Motor neuron (in vitro differentiated cells): Measurements from ENCODE around the gene STK40. TPM values are rescaled to one million over a fixed set of nuclear protein-coding genes. Genes with fewer than 3 reads are reported as not detected.

Experiments used
- ATAC-seq, 8 experiments: fragments of 200-7000 bp; cut with Tn5 transposase; replicated peaks in 6 of 8; 2 replicates each; pipeline ENCODE4 v1.8.0; 2021; ENCODE audit warnings: mild to moderate bottlenecking in 8 of 8, moderate library complexity in 8 of 8
- H3K27ac ChIP-seq, 2 donors: fragments of 250-450 bp; sonication (Bioruptor Pico); 2 replicates each; pipeline ENCODE4 v1.9.0; 2021; ENCODE audit warnings: antibody characterized with exemption in 2 of 2, mild to moderate bottlenecking in 2 of 2, moderate library complexity in 1 of 2
- H3K4me1 ChIP-seq, 2 donors: fragments of 250-450 bp; sonication (Bioruptor Pico); replicated peaks in 1 of 2; 2 replicates each; pipeline ENCODE4 v1.6.1; 2021; ENCODE audit warnings: antibody characterized with exemption in 2 of 2, mild to moderate bottlenecking in 2 of 2, moderate library complexity in 1 of 2
- H3K4me3 ChIP-seq, 5 donors: fragments of 250-450 bp; sonication (Bioruptor Pico); 2 replicates each; pipeline ENCODE4 v1.9.0; 2021; ENCODE audit warnings: antibody characterized with exemption in 5 of 5, mild to moderate bottlenecking in 5 of 5, moderate library complexity in 4 of 5
- WGBS, 10 experiments: fragments of 450-650 bp; shearing (Covaris generic); methylation state at CpG; one replicate each; pipeline ENCODE4 v1.0.0; 2022; 5-methylcytosine and 5-hydroxymethylcytosine counted together
- in situ Hi-C, 9 experiments: fragments of 400-800 bp; cut with MboI; loops; one replicate each; pipeline ENCODE4 v1.15.0; 2021; ENCODE audit warnings: low sequenced_read_pairs in 9 of 9, low pct_unique_long_range_greater_than_20kb in 2 of 9; ENCODE audit not compliant: unreplicated experiment in 9 of 9
- total RNA-seq, 8 experiments: library from RNA; unstranded; fragments of 300-600 nt; gene quantifications; 2 replicates each; pipeline versions ENCODE4 v1.2.3 to v1.2.4, GENCODE V29; 2022

Gene STK40
- total RNA-seq, 8 experiments from 2014 or later, result 21.2 to 49.9 (median 30.9) TPM

GRCh38 chr1:36306902-36307456 lies 78.7 kb downstream of the STK40 start:
- Histone ChIP-seq H3K27ac (peak overlapping the region in 1 of 2 donors; percentile 59), H3K4me3 (peak overlapping the region; percentile 47 to 75 (median 69)), H3K4me1 (peaks cover 16 to 24% of the 10 kb centered on the region in 2 donors)
- in situ Hi-C loops, result no loop called here
- peak; percentile 74 to 98 (median 96) for ATAC-seq
- WGBS, 10 experiments, result 0 to 1% (median 0%) methylated on average over 2 to 17 of the region's 46 CpGs; no CpG with 5 or more reads in 6 of the 10 experiments

GRCh38 chr1:36306210-36306901 lies 79.4 kb downstream of the STK40 start, which contains the start of gene SH3D21:
SH3D21 (plus strand) TSS chr1:36306368; CDS start chr1:36306421, 53 bp downstream.
- ATAC-seq, result peak; percentile 33 to 65 (median 46)
- in situ Hi-C loops, result no loop called here
- peak within 1 kb of the TSS; percentile 42 to 59 for H3K27ac ChIP-seq
- peaks cover 16 to 24% of the 10 kb centered on the region in 2 donors for H3K4me1 ChIP-seq
- 0 to 24% (median 13%) methylated on average over 4 to 18 of the region's 65 CpGs; no CpG with 5 or more reads in 5 of the 10 experiments for whole genome bisulfite sequencing, 10 experiments
- peak within 1 kb of the TSS; percentile 47 to 75 (median 69) for H3K4me3 ChIP-seq

- ATAC-seq, result peak in 3 of 8 experiments; percentile 53 to 64 (median 63)
- H3K27ac ChIP-seq, result peak overlapping the region in 1 of 2 donors; percentile 59
- in situ Hi-C loops, result no loop called here
- H3K4me3 ChIP-seq, result peak overlapping the region in 4 of 5 donors; percentile 48 to 75 (median 70)
- WGBS, 10 experiments, result 8 to 62% (median 58%) methylated on average over 2 to 5 of the region's 7 CpGs; no CpG with 5 or more reads in 6 of the 10 experiments
- H3K4me1 ChIP-seq, result peaks cover 16 to 24% of the 10 kb centered on the region in 2 donors
These were observed 79.9 kb downstream of the STK40 start for GRCh38 chr1:36305915-36306209.

- no peak overlapping the region for H3K4me3 ChIP-seq
- in situ Hi-C loops, result no loop called here
- 32 to 100% (median 82%) methylated on average over 1 to 10 of the region's 10 CpGs for WGBS, 10 experiments
- no peak for ATAC-seq
- peaks cover 16 to 24% of the 10 kb centered on the region in 2 donors for H3K4me1 ChIP-seq
- peak overlapping the region in 1 of 2 donors; percentile 59 for H3K27ac ChIP-seq
These were observed 80.5 kb downstream of the STK40 start for GRCh38 chr1:36304970-36305914.

GRCh38 chr1:36304521-36304920 lies 81.2 kb downstream of the STK40 start:
- 60 to 100% (median 90%) methylated on average over 1 to 7 of the region's 7 CpGs for WGBS, 10 experiments
- ATAC-seq, result no peak
- no peak overlapping the region for H3K4me3 ChIP-seq
- no peak overlapping the region for H3K27ac ChIP-seq
- in situ Hi-C loops, result no loop called here
- peaks cover 16 to 24% of the 10 kb centered on the region in 2 donors for H3K4me1 ChIP-seq

- no peak overlapping the region for H3K27ac ChIP-seq
- 80 to 100% (median 91%) methylated on average over 1 to 18 of the region's 23 CpGs; no CpG with 5 or more reads in 2 of the 10 experiments for WGBS, 10 experiments
- H3K4me1 ChIP-seq, result peaks cover 16 to 24% of the 10 kb centered on the region in 2 donors
- H3K4me3 ChIP-seq, result no peak overlapping the region
- no peak for ATAC-seq
- in situ Hi-C loops, result no loop called here
These were observed 81.9 kb downstream of the STK40 start for GRCh38 chr1:36303650-36304360.

GRCh38 chr1:36303244-36303643 lies 82.5 kb downstream of the STK40 start:
- ATAC-seq, result no peak

GRCh38 chr1:36301220-36301619 lies 84.5 kb downstream of the STK40 start:
- in situ Hi-C loops, result no loop called here
- Histone ChIP-seq H3K4me1 (peaks cover 11 to 14% of the 10 kb centered on the region in 2 donors), H3K4me3 (no peak overlapping the region), H3K27ac (no peak overlapping the region)
- WGBS, 10 experiments, result 11 to 100% (median 97%) methylated on average over 1 of the region's 1 CpG; no CpG with 5 or more reads in 4 of the 10 experiments
- ATAC-seq, result no peak

More at GRCh38 chr1:36303244-36303643, 82.5 kb downstream of the STK40 start:
- in situ Hi-C loops, result no loop called here
- WGBS, 10 experiments, result 23 to 100% (median 79%) methylated on average over 1 to 5 of the region's 5 CpGs; no CpG with 5 or more reads in 1 of the 10 experiments
- Histone ChIP-seq H3K4me3 (no peak overlapping the region), H3K4me1 (peaks cover 16 to 22% of the 10 kb centered on the region in 2 donors), H3K27ac (no peak overlapping the region)

GRCh38 chr1:36300526-36300925 lies 85.2 kb downstream of the STK40 start:
- in situ Hi-C loops, result no loop called here

GRCh38 chr1:36298640-36299039 lies 87.1 kb downstream of the STK40 start:
- 83 to 100% (median 96%) methylated on average over 1 to 5 of the region's 5 CpGs; no CpG with 5 or more reads in 5 of the 10 experiments for WGBS, 10 experiments
- no peaks in the 10 kb centered on the region for H3K4me1 ChIP-seq
- ATAC-seq, result no peak
- no peak overlapping the region for H3K27ac ChIP-seq
- in situ Hi-C loops, result loop anchor here in 3 of 9 experiments (25.0 kb wide), 2 partner anchors 136 to 186 kb away; partner anchors contain the start of gene MAP7D1 (in 2 of the 3)
- H3K4me3 ChIP-seq, result no peak overlapping the region

More at GRCh38 chr1:36300526-36300925, 85.2 kb downstream of the STK40 start:
- 20 to 100% (median 89%) methylated on average over 1 of the region's 1 CpG; no CpG with 5 or more reads in 5 of the 10 experiments for WGBS, 10 experiments
- Histone ChIP-seq H3K4me1 (peaks cover 4 to 7% of the 10 kb centered on the region in 2 donors), H3K27ac (no peak overlapping the region), H3K4me3 (no peak overlapping the region)
- no peak for ATAC-seq

GRCh38 chr1:36297062-36297461 lies 88.7 kb downstream of the STK40 start:
- H3K4me3 ChIP-seq, result no peak overlapping the region
- H3K27ac ChIP-seq, result no peak overlapping the region
- 83 to 100% (median 100%) methylated on average over 1 to 2 of the region's 2 CpGs; no CpG with 5 or more reads in 4 of the 10 experiments for WGBS, 10 experiments
- ATAC-seq, result no peak
- in situ Hi-C loops, result loop anchor here in 3 of 9 experiments (25.0 kb wide), 2 partner anchors 135 to 185 kb away; partner anchors contain the start of gene MAP7D1 (in 2 of the 3)
- H3K4me1 ChIP-seq, result no peaks in the 10 kb centered on the region

- 80 to 100% (median 100%) methylated on average over 1 to 2 of the region's 2 CpGs; no CpG with 5 or more reads in 3 of the 10 experiments for WGBS, 10 experiments
- in situ Hi-C loops, result loop anchor here in 3 of 9 experiments (25.0 kb wide), 2 partner anchors 133 to 183 kb away; partner anchors contain the start of gene MAP7D1 (in 2 of the 3)
- Histone ChIP-seq H3K4me3 (no peak overlapping the region), H3K27ac (no peak overlapping the region), H3K4me1 (no peaks in the 10 kb centered on the region)
- ATAC-seq, result no peak
These were observed 90.3 kb downstream of the STK40 start for GRCh38 chr1:36295390-36295789.
